K562 (cell line): ENCODE data around the gene NFYC. TPM values are rescaled to one million over a fixed set of nuclear protein-coding genes. Genes with fewer than 3 reads are reported as not detected.
A peak's percentile ranks its signal among the peaks of the same experiment; 100 is the strongest.

Experiments
- BCOR ChIP-seq: fragments of 450-650 bp; IDR thresholded peaks from 2 replicates; pipeline ENCODE4 v1.6.1; 2016
- BRCA1 ChIP-seq, 2 experiments: fragments of 450-650 bp in 1 of 2; sonication (generic) in 1 of 2; formaldehyde crosslinking in 1 of 2; IDR thresholded peaks; 2 replicates each; pipeline versions ENCODE4 v1.5.0 to v1.6.1; 2017 to 2020; ENCODE audit warnings: mild to moderate bottlenecking in 1 of 2, missing genetic modification reagents in 1 of 2
- CBX3 ChIP-seq, 2 experiments: IDR thresholded peaks; 1 replicate in 1 of 2; 2 replicates in 1 of 2; pipeline ENCODE4 v1.6.1; 2012; ENCODE audit warnings: inconsistent platforms in 2 of 2, low read length in 2 of 2, borderline replicate concordance in 1 of 2, control low read depth in 1 of 2
- CEBPG ChIP-seq, 3 experiments: fragments of 200-800 bp in 1 of 3; sonication (Bioruptor generic) in 1 of 3; sonication (generic) in 1 of 3; formaldehyde crosslinking in 1 of 3; IDR thresholded peaks in 2 of 3; conservative IDR thresholded peaks in 1 of 3; 2 replicates each; pipeline versions ENCODE4 v1.6.1 to v1.8.0; 2016 to 2022; ENCODE audit warnings: missing compliant biosample characterization in 2 of 3, missing genetic modification characterization in 2 of 3, mild to moderate bottlenecking in 1 of 3, missing genetic modification reagents in 1 of 3
- CREB1 ChIP-seq, 2 experiments: sonication (generic) in 1 of 2; formaldehyde crosslinking in 1 of 2; IDR thresholded peaks; 2 replicates each; pipeline versions ENCODE4 v1.6.1 to v1.8.0; 2012 to 2022; ENCODE audit warnings: inconsistent platforms in 1 of 2, mild to moderate bottlenecking in 1 of 2, missing genetic modification reagents in 1 of 2, moderate library complexity in 1 of 2
- CREM ChIP-seq: IDR thresholded peaks from 2 replicates; pipeline ENCODE4 v1.6.1; 2014; ENCODE audit warnings: antibody characterized with exemption, low read depth
- DPF2 ChIP-seq: fragments of 450-650 bp; IDR thresholded peaks from 2 replicates; pipeline ENCODE4 v1.6.1; 2016
- E2F3 ChIP-seq: fragments of 250-450 bp; sonication (Bioruptor Pico); IDR thresholded peaks from 2 replicates; pipeline ENCODE4 v1.4.0; 2020; ENCODE audit warnings: mild to moderate bottlenecking
- E2F5 ChIP-seq: sonication (generic); formaldehyde crosslinking; IDR thresholded peaks from 2 replicates; pipeline ENCODE4 v1.8.0; 2022; ENCODE audit warnings: mild to moderate bottlenecking, missing genetic modification reagents
- HEY1 ChIP-seq: fragments of 250-450 bp; sonication (Bioruptor Pico); IDR thresholded peaks from 2 replicates; pipeline ENCODE4 v1.5.0; 2020; ENCODE audit warnings: mild to moderate bottlenecking, moderate library complexity, borderline replicate concordance
- ILK ChIP-seq: fragments of 450-650 bp; IDR thresholded peaks from 2 replicates; pipeline ENCODE4 v1.6.1; 2016; ENCODE audit warnings: missing genetic modification characterization, low read depth, mild to moderate bottlenecking, missing compliant biosample characterization, moderate library complexity, borderline replicate concordance
- LEF1 ChIP-seq: fragments of 450-650 bp; IDR thresholded peaks from 2 replicates; pipeline ENCODE4 v1.6.1; 2016; ENCODE audit warnings: mild to moderate bottlenecking
- NEUROD1 ChIP-seq: fragments of 150-350 bp; IDR thresholded peaks from 2 replicates; pipeline ENCODE4 v1.6.1; 2014; ENCODE audit warnings: borderline replicate concordance, low read length, low read depth; ENCODE audit not compliant: partially characterized antibody
- NKRF ChIP-seq: fragments of 450-650 bp; IDR thresholded peaks from 2 replicates; pipeline ENCODE4 v1.6.1; 2016; ENCODE audit warnings: borderline replicate concordance
- PHF8 ChIP-seq: fragments of 200-600 bp; sonication (generic); IDR thresholded peaks from 2 replicates; pipeline ENCODE4 v1.6.1; 2012; ENCODE audit warnings: mixed run types, mild to moderate bottlenecking, inconsistent platforms, low read length, moderate library complexity, borderline replicate concordance
- SMARCE1 ChIP-seq: fragments of 450-650 bp; IDR thresholded peaks from 2 replicates; pipeline ENCODE4 v1.7.1; 2016; ENCODE audit warnings: mild to moderate bottlenecking
- SPI1 ChIP-seq: IDR thresholded peaks from 2 replicates; pipeline ENCODE4 v1.6.1; 2011; ENCODE audit warnings: low read depth, low read length, control low read depth, borderline replicate concordance
- STAT5B ChIP-seq: fragments of 250-450 bp; sonication (Bioruptor Pico); IDR thresholded peaks from 2 replicates; pipeline ENCODE4 v1.8.0; 2021; ENCODE audit warnings: mild to moderate bottlenecking, inconsistent platforms
- TCF15 ChIP-seq: fragments of 250-450 bp; sonication (Bioruptor Pico); IDR thresholded peaks from 2 replicates; pipeline ENCODE4 v1.8.0; 2022; ENCODE audit warnings: moderate library complexity, mild to moderate bottlenecking, inconsistent platforms
- ZNF224 ChIP-seq: sonication (generic); formaldehyde crosslinking; IDR thresholded peaks from 2 replicates; pipeline ENCODE4 v1.8.0; 2022; ENCODE audit warnings: mild to moderate bottlenecking, missing genetic modification reagents
- ZNF354B ChIP-seq: fragments of 250-450 bp; sonication (Bioruptor Pico); IDR thresholded peaks from 2 replicates; pipeline ENCODE4 v1.4.0; 2020
- polyA plus RNA-seq, 8 experiments: library from polyadenylated mRNA; depleted of rRNA in 4 of 8; stranded (reverse) in 5 of 8; unstranded in 3 of 8; fragments of >200 nt; fragmentation: Nextera tagmentation in 2 of 8; fragmentation: Illumina TruSeq in 1 of 8; extraction: Ambion mirVana in 2 of 8; extraction: Trizol in 1 of 8; gene quantifications; 2 replicates each; pipeline versions ENCODE4 v1.2.1 to v1.2.3, GENCODE V29; 2011 to 2014; ENCODE audit warnings: inconsistent platforms in 1 of 8, missing spikeins in 1 of 8
- total RNA-seq, 7 experiments: library from RNA; depleted of rRNA in 6 of 7; stranded (reverse); fragments of >200 nt in 6 of 7; fragmentation: Illumina TruSeq in 2 of 7; extraction: Trizol in 2 of 7; gene quantifications; 2 replicates each; pipeline versions ENCODE4 v1.2.1 to v1.2.3, GENCODE V29; 2011 to 2021; ENCODE audit warnings: low replicate concordance in 1 of 7

NFYC gene
- total and polyA plus RNA-seq, 9 of the 15 experiments (the other 6 are each of a cell fraction or from before 2014, with no cell fraction given), result 4.8 to 59.8 (median 41.1) TPM

- TF ChIP-seq CBX3 (IDR thresholded peaks at IDR 0.05; ENCODE audit: borderline replicate concordance in 1 of 2, low read length in 2 of 2), result no peak
- peak; percentile 41; the same call in 1 of the 2 replicates for TF ChIP-seq CEBPG (CRISPR knock-in tag; IDR thresholded peaks at IDR 0.05)
- TF ChIP-seq CEBPG (tag; conservative IDR thresholded peaks at IDR 0.05 in 1 of 2, IDR thresholded peaks at IDR 0.05 in 1 of 2), result no peak
- TF ChIP-seq ZNF354B (CRISPR knock-in tag), result no peak
- 0 out of 2 replicates have a peak, but pooled peaks have one; percentile 31 for TF ChIP-seq BCOR
- TF ChIP-seq E2F5 (CRISPR knock-in tag), result peak; percentile 86; the same call in 1 of the 2 replicates
- peak; percentile 54; the same call in 1 of the 2 replicates for TF ChIP-seq PHF8
- TF ChIP-seq CREM, result 0 out of 2 replicates have a peak, but pooled peaks have one; percentile 5
- no peak for TF ChIP-seq ILK (tag)
- TF ChIP-seq NEUROD1, result no peak
- TF ChIP-seq E2F3 (CRISPR knock-in tag), result peak; percentile 51; the same call in 1 of the 2 replicates
- no peak for TF ChIP-seq STAT5B (CRISPR knock-in tag)
- TF ChIP-seq ZNF224 (CRISPR knock-in tag), result 0 out of 2 replicates have a peak, but pooled peaks have one; percentile 77
- no peak for TF ChIP-seq TCF15 (CRISPR knock-in tag)
- TF ChIP-seq HEY1, result no peak
- no peak for TF ChIP-seq SPI1
- TF ChIP-seq CREB1 (IDR thresholded peaks at IDR 0.05), result no peak
- no peak for TF ChIP-seq CREB1 (CRISPR knock-in tag; IDR thresholded peaks at IDR 0.05)
- TF ChIP-seq DPF2, result peak; percentile 45; the same call in 1 of the 2 replicates
- 0 out of 2 replicates have a peak, but pooled peaks have one; percentile 43 for TF ChIP-seq SMARCE1
- TF ChIP-seq LEF1, result no peak
- TF ChIP-seq BRCA1 (IDR thresholded peaks at IDR 0.05), result no peak
- TF ChIP-seq BRCA1 (CRISPR knock-in tag; IDR thresholded peaks at IDR 0.05), result no peak
- no peak for TF ChIP-seq NKRF
Observed at GRCh38 chr1:40783001-40783905, 91.7 kb downstream of the NFYC start, which contains the start of gene KCNQ4 (continued).
